NB4 (cell line): Measurements from ENCODE around the gene SLC9A3.

ENCODE experiments used
- DNase-seq: peaks from one replicate; pipeline ENCODE4 v3.0.0; 2010; ENCODE audit warnings: low read depth
- H3K4me3 ChIP-seq: one replicate; pipeline ENCODE4 v1.5.1; 2011; ENCODE audit warnings: mild to moderate bottlenecking, low read depth, low read length, moderate library complexity
- MYC ChIP-seq: IDR thresholded peaks from 2 replicates; pipeline ENCODE4 v1.6.1; 2011; ENCODE audit warnings: low read depth, low read length
- POLR2A ChIP-seq: IDR thresholded peaks from 2 replicates; pipeline ENCODE4 v1.6.1; 2011; ENCODE audit warnings: mild to moderate bottlenecking; ENCODE audit not compliant: insufficient read length; ENCODE audit errors: extremely low read depth
- TF ChIP-seq, protein P1 (sequence below): IDR thresholded peaks from one replicate; pipeline ENCODE4 v1.5.1; 2012; ENCODE audit warnings: low read depth, low read length
- TF ChIP-seq, protein P2 (sequence below): IDR thresholded peaks from 2 replicates; pipeline ENCODE4 v1.6.1; 2011; ENCODE audit warnings: low read depth, low read length

The SLC9A3 gene

DNA sequence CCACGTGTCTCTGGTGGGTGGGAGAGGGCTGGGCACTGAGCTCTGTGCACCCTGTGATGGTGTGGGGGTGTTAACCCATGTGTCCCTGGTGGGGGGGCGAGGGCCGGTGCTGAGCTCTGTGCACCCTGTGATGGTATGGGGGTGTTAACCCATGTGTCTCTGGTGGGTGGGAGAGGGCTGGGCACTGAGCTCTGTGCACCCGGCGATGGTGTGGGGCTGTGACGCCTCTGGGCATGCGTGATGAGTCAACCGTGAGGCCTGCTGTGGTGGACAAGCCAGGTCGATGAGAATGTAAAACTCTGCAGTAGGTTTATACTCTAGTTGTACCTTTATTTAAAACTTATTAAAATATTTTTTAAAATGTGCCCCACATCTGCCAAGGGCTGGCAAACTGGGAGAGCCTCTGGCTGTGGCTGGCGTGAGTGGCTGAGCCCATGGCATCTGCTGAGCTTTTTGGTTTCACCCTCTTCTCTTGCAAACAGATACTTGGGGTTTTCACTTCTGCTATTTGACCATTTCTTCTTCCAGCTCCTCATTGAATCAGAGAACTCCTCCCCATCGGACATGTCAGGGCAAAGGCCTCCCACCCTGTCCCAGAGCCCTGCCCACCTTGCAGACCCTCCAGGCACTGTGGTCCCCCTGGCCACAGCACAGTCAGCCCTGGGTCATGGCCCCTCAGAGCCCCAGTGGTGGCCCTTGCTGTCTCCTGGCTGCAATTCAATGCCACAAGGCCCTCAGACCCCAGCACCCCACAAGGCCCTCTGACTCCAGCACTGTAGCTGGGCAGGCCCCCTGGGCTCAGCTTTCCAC, 99.7 kb downstream of the SLC9A3 start:
- peak; percentile 70 for DNase-seq
- TF ChIP-seq, protein P1, sequence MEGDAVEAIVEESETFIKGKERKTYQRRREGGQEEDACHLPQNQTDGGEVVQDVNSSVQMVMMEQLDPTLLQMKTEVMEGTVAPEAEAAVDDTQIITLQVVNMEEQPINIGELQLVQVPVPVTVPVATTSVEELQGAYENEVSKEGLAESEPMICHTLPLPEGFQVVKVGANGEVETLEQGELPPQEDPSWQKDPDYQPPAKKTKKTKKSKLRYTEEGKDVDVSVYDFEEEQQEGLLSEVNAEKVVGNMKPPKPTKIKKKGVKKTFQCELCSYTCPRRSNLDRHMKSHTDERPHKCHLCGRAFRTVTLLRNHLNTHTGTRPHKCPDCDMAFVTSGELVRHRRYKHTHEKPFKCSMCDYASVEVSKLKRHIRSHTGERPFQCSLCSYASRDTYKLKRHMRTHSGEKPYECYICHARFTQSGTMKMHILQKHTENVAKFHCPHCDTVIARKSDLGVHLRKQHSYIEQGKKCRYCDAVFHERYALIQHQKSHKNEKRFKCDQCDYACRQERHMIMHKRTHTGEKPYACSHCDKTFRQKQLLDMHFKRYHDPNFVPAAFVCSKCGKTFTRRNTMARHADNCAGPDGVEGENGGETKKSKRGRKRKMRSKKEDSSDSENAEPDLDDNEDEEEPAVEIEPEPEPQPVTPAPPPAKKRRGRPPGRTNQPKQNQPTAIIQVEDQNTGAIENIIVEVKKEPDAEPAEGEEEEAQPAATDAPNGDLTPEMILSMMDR, result no peak
- TF ChIP-seq POLR2A, result peak; percentile 18
- no peak overlapping the region for H3K4me3 ChIP-seq

DNA sequence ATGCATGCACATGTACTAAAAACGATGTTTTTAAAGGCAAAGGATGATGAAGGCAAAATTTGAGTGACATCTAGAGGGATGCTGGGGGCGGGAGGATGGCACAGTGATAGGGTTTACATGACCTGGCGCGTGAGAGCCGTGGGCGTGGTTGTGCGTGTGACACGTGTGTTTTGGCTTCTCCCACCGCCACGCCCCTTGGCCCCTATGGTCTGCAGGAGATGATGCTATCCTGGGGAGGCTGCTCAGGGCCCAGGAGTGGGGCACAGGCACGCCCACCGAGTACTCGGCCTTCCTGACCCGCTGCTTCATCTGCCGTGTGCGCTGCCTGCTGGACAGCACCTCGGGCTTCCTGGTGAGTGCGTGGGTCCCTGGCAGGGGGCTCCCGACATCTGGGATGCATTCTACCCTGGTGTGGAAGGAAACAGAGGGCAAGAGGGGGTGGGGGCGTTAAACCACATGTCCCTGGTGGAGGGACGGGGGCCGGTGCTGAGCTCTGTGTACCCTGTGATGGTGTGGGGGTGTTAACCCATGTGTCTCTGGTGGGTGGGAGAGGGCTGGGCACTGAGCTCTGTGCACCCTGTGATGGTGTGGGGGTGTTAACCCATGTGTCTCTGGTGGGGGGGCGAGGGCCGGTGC, 100.5 kb downstream of the SLC9A3 start:
- TF ChIP-seq MYC, result no peak
- TF ChIP-seq POLR2A, result no peak
- TF ChIP-seq, protein P2, sequence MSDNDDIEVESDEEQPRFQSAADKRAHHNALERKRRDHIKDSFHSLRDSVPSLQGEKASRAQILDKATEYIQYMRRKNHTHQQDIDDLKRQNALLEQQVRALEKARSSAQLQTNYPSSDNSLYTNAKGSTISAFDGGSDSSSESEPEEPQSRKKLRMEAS, result no peak
- TF ChIP-seq, protein P1, result no peak
- no peak overlapping the region for H3K4me3 ChIP-seq
- DNase-seq, result peak; percentile 65

DNA sequence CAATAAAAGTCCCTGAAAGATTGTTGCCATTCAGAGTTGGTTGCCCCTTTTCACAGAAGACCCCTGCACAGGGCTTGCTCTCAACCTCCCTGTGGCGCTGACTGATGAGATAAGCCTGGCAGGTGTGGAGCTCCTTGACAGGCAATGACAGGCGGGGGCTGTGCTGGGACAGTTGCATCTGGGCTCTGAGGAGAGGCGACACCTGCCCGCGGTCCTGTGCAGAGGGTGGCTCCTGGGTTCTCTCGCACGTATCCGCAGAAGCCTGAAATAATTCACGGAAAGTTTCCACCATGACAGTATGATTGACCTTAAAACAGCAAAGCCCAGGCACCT, 101.0 kb downstream of the SLC9A3 start:
- no peak overlapping the region for H3K4me3 ChIP-seq
- TF ChIP-seq POLR2A (no peak), MYC (no peak)
- TF ChIP-seq, protein P1, result no peak
- TF ChIP-seq, protein P2, result no peak
- DNase-seq, result no peak

DNA sequence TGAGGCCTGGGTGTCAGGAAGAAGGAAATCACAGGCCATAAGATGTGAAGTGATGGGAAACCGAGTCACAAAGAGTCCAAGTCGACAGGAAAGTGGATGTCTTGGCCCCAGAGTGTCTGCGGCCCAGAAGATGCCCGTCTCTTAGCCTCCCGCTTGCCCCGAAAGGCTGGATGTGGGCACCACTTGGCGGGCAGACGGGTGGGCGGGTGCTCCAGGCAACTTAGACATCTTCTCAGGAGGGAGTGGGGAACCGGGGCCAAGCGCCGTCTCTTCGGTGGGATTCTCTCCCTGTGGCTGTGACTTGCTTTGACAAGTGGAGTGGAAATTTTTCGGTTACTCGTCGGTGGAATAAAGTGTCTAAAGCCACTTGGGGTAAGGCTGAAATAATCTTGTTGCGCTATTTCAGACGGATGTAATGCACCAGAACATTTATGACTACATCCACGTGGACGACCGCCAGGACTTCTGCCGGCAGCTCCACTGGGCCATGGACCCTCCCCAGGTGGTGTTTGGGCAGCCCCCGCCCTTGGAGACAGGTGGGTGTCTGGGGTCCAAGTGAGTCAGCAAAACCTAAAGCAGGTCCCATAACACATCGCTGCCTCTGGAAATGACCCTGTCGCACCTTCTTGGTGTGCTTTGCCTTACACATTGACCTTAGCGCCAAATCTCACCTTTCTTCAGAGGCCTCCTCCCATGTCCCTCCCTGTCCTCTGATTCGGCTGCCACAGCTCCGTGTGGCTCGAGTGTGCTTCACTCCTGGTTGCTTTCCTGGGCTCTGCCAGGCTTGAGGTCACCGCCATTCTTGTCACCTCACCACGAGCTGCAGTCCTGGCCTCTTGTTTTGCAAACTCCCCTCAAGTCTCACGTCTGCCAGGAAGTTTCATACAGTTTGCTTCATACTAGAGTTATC, 101.7 kb downstream of the SLC9A3 start:
- H3K4me3 ChIP-seq, result no peak overlapping the region
- TF ChIP-seq POLR2A (no peak), MYC (no peak)
- TF ChIP-seq, protein P2, result no peak
- TF ChIP-seq, protein P1, result no peak
- DNase-seq, result peak; percentile 67

DNA sequence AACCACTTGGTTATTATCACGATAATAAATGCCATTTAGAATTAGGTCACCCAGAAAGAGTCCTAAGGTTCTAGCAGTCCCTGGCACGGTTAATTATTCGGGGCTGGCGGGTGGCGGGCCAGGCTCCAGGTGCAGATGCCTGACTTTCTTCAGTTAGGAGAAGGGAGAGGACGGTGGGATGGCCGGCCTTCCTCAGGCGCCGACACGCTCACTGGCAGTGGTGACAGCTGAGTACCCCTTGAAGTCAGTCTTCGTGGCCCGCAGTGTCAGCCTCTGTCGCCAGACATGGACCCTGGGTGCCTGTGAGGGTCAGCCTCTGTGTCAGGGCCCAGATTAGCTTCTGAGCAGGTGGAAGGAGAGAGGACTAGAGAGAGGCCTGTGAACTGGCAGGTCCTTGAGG, 102.3 kb downstream of the SLC9A3 start:
- no peak overlapping the region for H3K4me3 ChIP-seq
- peak; percentile 19 for TF ChIP-seq POLR2A
- TF ChIP-seq, protein P1, result no peak
- no peak for DNase-seq
